ENCODE data around the gene FBLN5. TPM values are rescaled to one million over a fixed set of nuclear protein-coding genes. Genes with fewer than 3 reads are reported as not detected.

Gene FBLN5
- total and polyA plus RNA-seq, 9 of the 15 experiments (the other 6 are each of a cell fraction or from before 2014, with no cell fraction given), result 0.11 to 0.22 TPM; not detected in 7

- BruUV-seq (replicated peaks), result TSS peak; percentile 50
- WGBS (ENCODE audit: insufficient coverage, low coverage, missing lambda C conversion rate), result 4% methylated on average over 5 of the region's 19 CpGs
- Histone ChIP-seq H3K4me3 (peak overlapping the region; percentile 54), H3K79me2 (ENCODE audit: control insufficient read depth, insufficient read depth, low read length) (peaks cover 3% of the 10 kb centered on the region; the same call in 2 of the 3 replicates), H3K4me1 (replicated peaks in 1 of 2; ENCODE audit: control insufficient read depth in 2 of 2, insufficient read depth in 2 of 2, low read length in 2 of 2) (peaks cover 2 to 13% of the 10 kb centered on the region in 2 experiments; a peak in 3 of 5 replicates), H3K9ac (ENCODE audit: insufficient read depth in 1 of 2, low read depth in 2 of 2, low read length in 2 of 2) (peak overlapping the region; percentile 62 to 89; a peak in 3 of 4 replicates), H3K9me3 (replicated peaks; ENCODE audit: control insufficient read depth, insufficient read depth, low read depth, low read length) (no peaks in the 10 kb centered on the region), H3K36me3 (ENCODE audit: control insufficient read depth, insufficient read depth, low read length) (no peaks in the 10 kb centered on the region), H3K9me1 (ENCODE audit: control insufficient read depth, insufficient read depth, low read length) (no peaks in the 10 kb centered on the region), H3K4me2 (ENCODE audit: insufficient read depth, low read length) (peak overlapping the region; percentile 92; the same call in 1 of the 2 replicates), H3K27me3 (ENCODE audit: control insufficient read depth in 2 of 2, insufficient read depth in 2 of 2, low read length in 2 of 2) (peaks cover 0 to 5% of the 10 kb centered on the region in 2 experiments; a peak in 1 of 5 replicates), H4K20me1 (replicated peaks; ENCODE audit: control insufficient read depth, insufficient read depth, low read length) (no peaks in the 10 kb centered on the region), H3K27ac (ENCODE audit: extremely low read depth, low read depth, low read length) (peak overlapping the region; percentile 56; the same call in 1 of the 3 replicates), H2AFZ (ENCODE audit: low read depth, low read length) (peak overlapping the region; percentile 63; the same call in 1 of the 2 replicates)
- intact Hi-C loops (cut with micrococcal nuclease), result no loop called here
- DNase-seq (ENCODE audit: extremely low read depth in 1 of 4, low spot score in 3 of 4) (no peak), FAIRE-seq (no peak), ATAC-seq (peak; percentile 21; the same call in 2 of the 3 replicates)
- ChIA-PET CTCF (ENCODE audit: low intra/inter-chr PET ratio) (no interaction called here), POLR2A (no interaction called here)
- in situ Hi-C loops (cut with MboI), result no loop called here
- TF ChIP-seq ZNF707 (CRISPR knock-in tag; conservative IDR thresholded peaks at IDR 0.05) (no peak), ZBTB5 (IDR thresholded peaks at IDR 0.05) (no peak), HMGXB4 (CRISPR knock-in tag; IDR thresholded peaks at IDR 0.05) (no peak), IRF2 (CRISPR knock-in tag; IDR thresholded peaks at IDR 0.05) (no peak), MEIS2 (IDR thresholded peaks at IDR 0.05; ENCODE audit: partially characterized antibody) (no peak), KAT2B (IDR thresholded peaks at IDR 0.05; ENCODE audit: low read depth, low read length) (no peak), MAX (CRISPR knock-in tag; IDR thresholded peaks at IDR 0.05) (no peak), KLF13 (tag; IDR thresholded peaks at IDR 0.05; ENCODE audit: borderline replicate concordance, low read depth) (no peak), ZNF12 (CRISPR knock-in tag; IDR thresholded peaks at IDR 0.05) (no peak), HMGN3 (IDR thresholded peaks at IDR 0.05; ENCODE audit: borderline replicate concordance, extremely low read depth, insufficient read length, low read depth, low read length) (no peak), ZNF175 (CRISPR knock-in tag; IDR thresholded peaks at IDR 0.05; ENCODE audit: low read depth) (no peak), PHF8 (IDR thresholded peaks at IDR 0.05; ENCODE audit: borderline replicate concordance, low read length) (no peak), LARP7 (IDR thresholded peaks at IDR 0.05) (no peak), ZSCAN29 (IDR thresholded peaks at IDR 0.05) (no peak), C11orf30 (IDR thresholded peaks at IDR 0.05; ENCODE audit: low read depth) (no peak)
These were observed 112.1 kb downstream of the FBLN5 start for GRCh38 chr14:91835197-91835919.

Data from K562 (cell line).